ENCODE data around the gene GULP1. TPM values are rescaled to one million over a fixed set of nuclear protein-coding genes. Genes with fewer than 3 reads are reported as not detected.
"Not testable (repeated sequence)": the region's sequence is repeated elsewhere in the genome, so short reads cannot be mapped to it uniquely, and the experiment has no call there.

GULP1 gene
- total RNA-seq, 1 donor from 2014 or later = 17.7 TPM

DNA sequence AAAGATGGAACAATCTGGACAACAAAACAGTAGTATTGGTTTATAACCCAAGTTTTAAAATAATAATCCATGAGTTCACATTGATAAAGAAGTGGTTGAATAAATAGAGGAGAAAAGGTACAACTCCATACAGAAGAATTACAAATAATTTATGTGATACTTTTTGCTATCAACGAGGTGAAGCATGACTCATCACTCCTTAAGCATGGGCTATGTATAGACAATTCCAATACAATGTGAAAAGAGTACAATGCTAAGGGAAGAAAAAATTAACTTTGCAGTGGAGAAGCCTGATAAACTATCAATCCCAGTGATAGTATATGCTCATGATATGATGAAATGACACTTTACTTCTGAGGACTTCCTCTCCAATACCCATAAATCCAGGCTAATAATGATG, 312.9 kb downstream of the GULP1 start:
- TF ChIP-seq, protein P1, sequence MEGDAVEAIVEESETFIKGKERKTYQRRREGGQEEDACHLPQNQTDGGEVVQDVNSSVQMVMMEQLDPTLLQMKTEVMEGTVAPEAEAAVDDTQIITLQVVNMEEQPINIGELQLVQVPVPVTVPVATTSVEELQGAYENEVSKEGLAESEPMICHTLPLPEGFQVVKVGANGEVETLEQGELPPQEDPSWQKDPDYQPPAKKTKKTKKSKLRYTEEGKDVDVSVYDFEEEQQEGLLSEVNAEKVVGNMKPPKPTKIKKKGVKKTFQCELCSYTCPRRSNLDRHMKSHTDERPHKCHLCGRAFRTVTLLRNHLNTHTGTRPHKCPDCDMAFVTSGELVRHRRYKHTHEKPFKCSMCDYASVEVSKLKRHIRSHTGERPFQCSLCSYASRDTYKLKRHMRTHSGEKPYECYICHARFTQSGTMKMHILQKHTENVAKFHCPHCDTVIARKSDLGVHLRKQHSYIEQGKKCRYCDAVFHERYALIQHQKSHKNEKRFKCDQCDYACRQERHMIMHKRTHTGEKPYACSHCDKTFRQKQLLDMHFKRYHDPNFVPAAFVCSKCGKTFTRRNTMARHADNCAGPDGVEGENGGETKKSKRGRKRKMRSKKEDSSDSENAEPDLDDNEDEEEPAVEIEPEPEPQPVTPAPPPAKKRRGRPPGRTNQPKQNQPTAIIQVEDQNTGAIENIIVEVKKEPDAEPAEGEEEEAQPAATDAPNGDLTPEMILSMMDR (IDR thresholded peaks at IDR 0.05; ENCODE audit: partially characterized antibody, unreplicated experiment) = no peak
- no peak for DNase-seq
- Mint-ChIP-seq H3K4me1 (ENCODE audit: low read depth, unreplicated experiment) (no peaks in the 10 kb centered on the region), H3K9me3 (ENCODE audit: unreplicated experiment) (no peaks in the 10 kb centered on the region), H3K4me3 (ENCODE audit: unreplicated experiment) (no peak overlapping the region), H3K36me3 (ENCODE audit: unreplicated experiment) (peaks cover 3% of the 10 kb centered on the region), H3K27ac (ENCODE audit: unreplicated experiment) (no peak overlapping the region), H3K27me3 (ENCODE audit: unreplicated experiment) (peaks cover 3% of the 10 kb centered on the region)

DNA sequence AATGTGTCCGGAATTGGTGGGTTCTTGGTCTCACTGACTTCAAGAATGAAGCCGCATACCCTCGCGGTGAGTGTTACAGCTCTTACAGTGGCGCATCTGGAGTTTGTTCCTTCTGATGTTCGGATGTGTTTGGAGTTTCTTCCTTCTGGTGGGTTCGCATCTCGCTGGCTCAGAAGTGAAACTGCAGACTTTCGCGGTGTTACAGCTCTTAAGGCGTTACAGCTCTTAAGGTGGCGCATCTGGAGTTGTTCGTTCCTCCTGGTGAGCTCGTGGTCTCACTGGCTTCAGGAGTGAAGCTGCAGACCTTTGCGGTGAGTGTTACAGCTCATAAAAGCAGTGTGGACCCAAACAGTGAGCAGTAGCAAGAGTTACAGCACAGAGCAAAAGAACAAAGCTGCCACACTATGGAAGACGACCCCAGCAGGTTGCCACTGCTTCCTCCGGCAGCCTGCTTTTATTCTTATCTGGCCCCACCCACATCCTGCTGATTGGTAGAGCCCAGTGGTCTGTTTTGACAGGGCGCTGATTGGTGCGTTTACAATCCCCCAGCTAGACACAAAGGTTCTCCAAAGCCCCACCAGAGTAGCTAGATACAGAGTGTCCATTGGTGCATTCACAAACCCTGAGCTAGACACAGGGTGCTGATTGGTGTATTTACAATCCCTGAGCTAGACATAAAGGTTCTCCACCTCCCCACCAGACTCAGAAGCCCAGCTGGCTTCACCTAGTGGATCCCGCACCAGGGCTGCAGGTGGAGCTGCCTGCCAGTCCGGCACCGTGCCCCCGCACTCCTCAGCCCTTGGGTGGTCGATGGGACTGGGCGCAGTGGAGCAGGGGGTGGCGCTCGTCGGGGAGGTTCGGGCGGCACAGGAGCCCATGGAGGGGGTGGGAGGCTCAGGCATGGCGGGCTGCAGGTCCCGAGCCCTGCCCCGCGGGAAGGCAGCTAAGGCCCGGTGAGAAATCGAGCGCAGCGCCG, 314.2 kb downstream of the GULP1 start:
- not testable (repeated sequence) for H3K4me1 Mint-ChIP-seq (ENCODE audit: low read depth, unreplicated experiment); H3K4me3 Mint-ChIP-seq (ENCODE audit: unreplicated experiment); H3K27me3 Mint-ChIP-seq (ENCODE audit: unreplicated experiment); DNase-seq; H3K27ac Mint-ChIP-seq (ENCODE audit: unreplicated experiment); H3K36me3 Mint-ChIP-seq (ENCODE audit: unreplicated experiment); H3K9me3 Mint-ChIP-seq (ENCODE audit: unreplicated experiment)

DNA sequence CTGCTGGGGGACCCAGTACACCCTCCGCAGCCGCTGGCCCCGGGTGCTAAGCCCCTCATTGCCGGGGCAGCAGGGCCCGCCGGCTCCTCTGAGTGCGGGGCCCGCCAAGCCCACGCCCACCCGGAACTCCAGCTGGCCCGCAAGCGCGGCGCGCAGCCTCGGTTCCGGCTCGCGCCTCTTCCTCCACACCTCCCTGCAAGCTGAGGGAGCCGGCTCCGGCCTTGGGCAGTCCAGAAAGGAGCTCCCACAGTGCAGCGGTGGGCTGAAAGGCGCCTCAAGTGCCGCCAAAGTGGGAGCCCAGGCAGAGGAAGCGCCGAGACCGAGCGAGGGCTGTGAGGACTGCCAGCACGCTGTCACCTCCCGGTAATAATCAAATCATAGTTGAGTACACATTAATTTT, 314.9 kb downstream of the GULP1 start:
- not testable (repeated sequence) for H3K9me3 Mint-ChIP-seq (ENCODE audit: unreplicated experiment); H3K27me3 Mint-ChIP-seq (ENCODE audit: unreplicated experiment); H3K4me1 Mint-ChIP-seq (ENCODE audit: low read depth, unreplicated experiment); DNase-seq; H3K36me3 Mint-ChIP-seq (ENCODE audit: unreplicated experiment); H3K27ac Mint-ChIP-seq (ENCODE audit: unreplicated experiment); H3K4me3 Mint-ChIP-seq (ENCODE audit: unreplicated experiment)

DNA sequence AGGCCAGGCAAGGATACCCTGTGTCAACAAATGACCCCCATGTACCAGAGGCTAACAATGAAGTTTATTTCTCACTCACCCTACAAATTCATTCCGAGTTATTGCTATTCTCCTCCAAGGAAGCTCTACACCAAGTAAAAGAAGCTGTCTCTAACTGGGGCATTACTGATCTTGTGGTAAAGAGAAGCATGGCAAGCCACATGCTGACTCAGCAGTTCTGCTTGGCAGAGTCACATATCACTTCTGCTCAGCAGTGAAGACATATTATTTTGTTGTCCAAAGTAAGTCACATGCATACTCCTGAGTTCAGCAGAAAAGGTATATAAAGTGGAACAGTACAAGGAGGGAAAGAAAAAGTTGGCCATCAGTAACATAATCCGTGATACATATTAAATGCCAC, 315.8 kb downstream of the GULP1 start:
- TF ChIP-seq, protein P1 (IDR thresholded peaks at IDR 0.05; ENCODE audit: partially characterized antibody, unreplicated experiment) = no peak
- H3K27me3 Mint-ChIP-seq (ENCODE audit: unreplicated experiment) = peaks cover 3% of the 10 kb centered on the region
- no peak overlapping the region for H3K4me3 Mint-ChIP-seq (ENCODE audit: unreplicated experiment)
- no peaks in the 10 kb centered on the region for H3K9me3 Mint-ChIP-seq (ENCODE audit: unreplicated experiment)
- no peak for DNase-seq
- peaks cover 3% of the 10 kb centered on the region for H3K36me3 Mint-ChIP-seq (ENCODE audit: unreplicated experiment)
- no peak overlapping the region for H3K27ac Mint-ChIP-seq (ENCODE audit: unreplicated experiment)
- H3K4me1 Mint-ChIP-seq (ENCODE audit: low read depth, unreplicated experiment) = no peaks in the 10 kb centered on the region

DNA sequence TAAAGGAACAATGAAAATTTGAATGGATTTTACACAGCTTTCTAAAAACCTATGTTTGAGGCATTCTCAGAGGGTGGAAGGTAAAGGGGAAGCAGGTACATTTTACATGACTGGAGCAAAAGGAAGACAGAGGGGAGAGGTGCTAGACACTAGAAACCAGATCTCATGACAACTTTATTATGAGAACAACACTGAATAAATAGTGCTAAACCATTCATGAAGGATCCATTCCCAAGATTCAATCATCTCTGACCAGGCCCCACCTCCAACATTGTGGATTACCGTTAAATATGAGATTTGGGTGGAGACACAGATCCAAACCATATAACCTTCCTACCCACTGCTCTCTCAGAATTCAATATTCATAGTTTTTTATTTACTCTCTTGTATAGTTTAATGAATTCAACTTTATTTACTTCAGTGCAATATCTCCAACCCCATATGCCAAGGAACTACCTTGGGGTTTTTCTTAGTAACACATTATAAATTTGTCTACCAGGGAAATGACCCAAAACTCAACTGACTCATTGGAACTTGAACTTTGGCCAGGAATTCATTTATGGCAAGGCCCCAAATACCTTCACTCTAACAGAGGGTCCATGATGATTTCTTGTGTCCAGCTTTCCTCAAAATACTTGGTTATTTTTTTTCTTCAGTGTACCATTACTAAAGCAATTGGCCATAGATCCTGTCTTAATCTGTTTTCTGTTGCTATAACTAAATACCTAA, 317.8 kb downstream of the GULP1 start:
- Mint-ChIP-seq H3K36me3 (ENCODE audit: unreplicated experiment) (peaks cover 3% of the 10 kb centered on the region), H3K9me3 (ENCODE audit: unreplicated experiment) (no peaks in the 10 kb centered on the region), H3K27ac (ENCODE audit: unreplicated experiment) (no peak overlapping the region), H3K4me3 (ENCODE audit: unreplicated experiment) (no peak overlapping the region), H3K27me3 (ENCODE audit: unreplicated experiment) (peaks cover 3% of the 10 kb centered on the region), H3K4me1 (ENCODE audit: low read depth, unreplicated experiment) (no peaks in the 10 kb centered on the region)
- no peak for DNase-seq
- TF ChIP-seq, protein P1 (IDR thresholded peaks at IDR 0.05; ENCODE audit: partially characterized antibody, unreplicated experiment) = no peak

DNA sequence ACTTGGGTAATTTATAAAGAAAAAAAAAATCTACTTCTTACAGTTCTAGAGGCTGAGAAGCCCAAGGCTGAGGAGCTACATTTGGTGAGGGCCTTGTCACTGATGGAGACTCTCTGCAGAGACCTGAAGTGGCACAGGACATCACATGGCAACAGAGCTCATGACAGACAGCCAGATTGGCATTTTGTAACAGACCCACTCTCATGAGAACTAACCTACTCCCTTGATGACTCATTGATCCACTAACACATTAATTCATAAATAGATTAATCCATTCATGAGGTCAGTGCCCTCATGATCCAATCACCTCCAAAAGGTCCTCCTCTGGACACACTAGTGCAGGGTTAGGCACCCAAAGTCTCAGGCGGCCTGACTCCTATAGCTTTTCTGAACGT, 318.4 kb downstream of the GULP1 start:
- Mint-ChIP-seq H3K4me3 (ENCODE audit: unreplicated experiment) (no peak overlapping the region), H3K36me3 (ENCODE audit: unreplicated experiment) (peaks cover 3% of the 10 kb centered on the region), H3K27me3 (ENCODE audit: unreplicated experiment) (peaks cover 3% of the 10 kb centered on the region), H3K4me1 (ENCODE audit: low read depth, unreplicated experiment) (no peaks in the 10 kb centered on the region), H3K27ac (ENCODE audit: unreplicated experiment) (no peak overlapping the region), H3K9me3 (ENCODE audit: unreplicated experiment) (no peaks in the 10 kb centered on the region)
- DNase-seq = no peak
- TF ChIP-seq, protein P1 (IDR thresholded peaks at IDR 0.05; ENCODE audit: partially characterized antibody, unreplicated experiment) = no peak

Measured in glutamatergic neuron (in vitro differentiated cells).